ENCODE results near the gene CD58.

Gene CD58

DNA sequence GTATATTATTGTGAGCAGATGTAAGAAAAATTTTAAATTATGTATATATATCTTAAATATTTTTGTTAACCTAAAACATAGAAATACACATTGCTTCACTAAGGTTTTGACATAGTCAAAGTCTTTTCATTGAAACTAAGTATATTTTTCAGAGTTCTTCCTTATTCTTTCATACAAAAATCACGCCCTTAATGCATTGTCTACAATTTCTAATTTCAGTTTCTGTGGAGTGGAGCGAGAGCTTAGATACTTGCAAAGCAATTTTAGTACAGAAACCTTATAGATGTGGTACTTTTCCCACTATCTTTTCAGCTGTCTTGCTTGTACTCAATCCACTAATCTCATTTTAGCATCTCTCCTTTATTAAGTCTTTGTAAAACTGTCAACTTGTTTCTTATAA is 63.2 kb downstream of the CD58 start:
- no peak for DNase-seq

DNA sequence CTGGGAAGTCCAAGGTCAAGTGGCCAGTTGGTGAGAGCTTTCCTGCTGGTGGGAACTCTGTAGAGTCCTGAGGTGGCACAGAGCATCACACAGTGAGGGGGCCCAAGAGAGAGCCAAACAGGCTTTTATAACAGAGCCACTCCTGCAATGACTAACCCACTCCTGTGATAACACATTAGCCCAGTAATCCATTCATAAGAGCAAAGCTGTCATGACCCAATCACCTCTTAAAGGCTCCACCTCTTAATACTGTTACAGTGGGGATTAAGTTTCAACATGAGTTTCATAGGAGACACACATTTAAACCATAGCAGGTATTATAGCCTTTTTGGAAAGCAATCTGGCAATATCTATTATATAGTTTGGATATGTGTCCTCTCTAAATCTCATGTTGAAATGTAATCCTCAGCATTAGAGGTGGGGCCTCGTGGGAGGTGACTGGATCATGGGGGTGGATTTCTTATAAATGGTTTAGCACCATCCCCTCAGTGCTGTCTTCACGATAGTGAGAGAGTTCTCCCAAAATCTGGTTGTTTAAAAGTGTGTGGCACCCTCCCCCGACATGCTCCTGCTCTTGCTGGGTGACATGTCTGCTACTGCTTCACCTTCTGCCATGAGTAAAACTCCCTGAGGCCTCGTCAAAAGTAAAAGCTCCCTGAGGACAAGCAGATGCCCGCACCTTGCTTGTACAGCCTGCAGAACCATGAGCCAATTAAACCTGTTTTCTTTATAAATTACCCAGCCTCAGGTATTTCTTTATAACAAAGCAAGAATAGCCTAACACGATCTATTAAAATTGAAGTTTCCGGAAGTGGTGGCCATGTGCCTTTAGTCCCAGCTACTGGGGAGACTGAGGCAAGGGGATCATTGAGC is 64.5 kb downstream of the CD58 start:
- DNase-seq: no peak

DNA sequence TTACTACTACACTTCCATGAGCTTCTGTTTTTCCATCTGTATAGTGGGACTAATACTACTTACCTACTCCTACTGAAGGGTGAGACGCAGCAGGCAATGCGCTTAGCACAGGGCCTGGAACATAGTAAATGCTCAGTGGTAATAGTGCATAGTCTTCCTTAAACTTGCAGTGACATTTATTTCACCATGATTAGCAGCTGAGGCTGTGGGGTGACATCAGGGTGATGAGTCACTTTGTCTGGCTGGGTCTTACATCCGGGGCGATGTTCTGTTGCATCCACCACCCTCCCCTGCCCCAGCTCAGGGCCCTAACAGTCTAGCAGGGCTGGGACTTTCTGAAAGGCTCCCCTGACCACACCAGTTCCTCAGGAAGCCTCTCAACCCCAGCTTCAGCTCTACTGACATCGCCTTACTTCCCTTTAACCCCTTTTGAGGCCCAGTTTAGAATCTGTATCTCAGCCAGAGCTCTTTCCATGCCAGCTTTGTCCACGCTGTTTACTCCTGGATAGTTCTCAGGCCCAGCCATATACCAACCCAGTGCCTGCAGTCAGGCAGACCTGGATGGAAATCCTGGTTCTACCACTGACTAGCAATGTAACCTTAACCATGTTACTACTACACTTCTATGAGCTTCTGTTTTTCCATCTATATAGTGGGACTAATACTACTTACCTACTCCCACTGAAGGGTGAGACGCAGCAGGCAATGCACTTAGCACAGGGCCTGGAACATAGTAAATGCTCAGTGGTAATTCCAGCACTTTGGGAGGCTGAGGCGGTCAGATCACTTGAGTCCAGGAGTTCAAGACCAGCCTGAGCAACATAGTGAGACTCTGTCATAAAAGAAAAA is 66.3 kb downstream of the CD58 start:
- DNase-seq: no peak

DNA sequence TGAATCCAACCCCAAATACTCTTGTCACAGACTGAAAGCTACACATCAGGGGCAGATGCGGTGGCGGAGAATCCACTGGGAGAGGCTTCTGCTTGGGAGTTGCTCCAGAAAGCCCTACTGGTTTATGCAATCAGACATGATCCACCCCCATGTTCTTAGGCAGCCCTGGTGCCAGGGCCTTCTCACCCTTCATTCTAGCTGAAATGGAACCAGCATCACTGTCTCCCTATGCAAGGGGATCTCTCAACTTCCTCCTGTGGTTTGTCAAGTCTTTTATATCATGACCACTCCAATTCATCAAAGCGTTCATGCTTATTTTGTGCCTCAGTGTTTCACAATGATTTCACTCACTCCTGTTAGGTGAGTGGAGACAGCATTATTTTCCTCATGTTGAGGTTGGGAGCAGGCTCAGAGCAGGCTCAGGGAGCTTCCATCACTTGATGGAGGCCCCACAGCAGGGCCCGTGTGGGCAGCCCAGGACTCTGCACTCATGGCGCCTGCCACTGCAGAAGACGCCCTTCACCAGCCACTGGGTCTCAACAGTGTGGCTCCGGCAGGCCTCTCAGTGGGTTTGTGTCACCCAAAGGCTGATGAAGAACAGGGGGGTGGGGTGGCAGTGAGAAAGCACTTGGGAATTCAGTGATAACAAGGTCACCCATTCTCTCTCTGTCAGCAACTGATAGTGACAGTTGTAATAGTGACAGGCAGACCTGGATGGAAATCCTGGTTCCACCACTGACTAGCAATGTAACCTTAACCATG is 67.1 kb downstream of the CD58 start:
- no peak for DNase-seq

DNA sequence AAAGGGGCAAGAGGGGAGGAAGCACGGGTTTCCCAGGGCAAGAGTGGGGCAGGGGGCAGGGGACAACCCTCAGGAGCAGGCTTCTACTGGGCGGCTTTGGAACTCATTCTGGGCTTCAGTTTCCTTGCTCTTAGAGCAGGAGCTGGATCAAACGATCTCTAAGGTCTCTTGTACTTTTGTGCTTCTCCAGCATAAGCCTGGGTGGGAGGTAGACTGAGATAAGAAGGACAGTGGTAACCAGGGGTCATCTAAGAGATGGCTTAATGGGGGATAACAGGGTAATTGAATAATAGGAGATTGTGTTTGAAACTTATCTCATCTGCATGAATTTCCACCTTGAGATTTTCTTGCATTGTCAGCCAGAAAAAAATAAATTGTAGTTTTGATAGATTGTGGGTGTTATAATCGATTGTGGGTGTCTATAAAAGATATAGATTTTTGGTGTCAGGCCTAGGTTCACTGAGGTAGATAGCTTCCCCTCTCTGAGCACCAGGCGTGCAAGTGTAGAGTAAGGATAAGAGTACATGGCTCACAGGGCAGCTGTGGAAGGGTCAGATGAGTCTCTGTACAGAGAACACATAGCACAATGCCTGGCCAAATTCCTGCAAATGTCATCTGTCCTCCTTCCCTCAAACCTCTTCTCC is 68.0 kb downstream of the CD58 start:
- no peak for DNase-seq

DNA sequence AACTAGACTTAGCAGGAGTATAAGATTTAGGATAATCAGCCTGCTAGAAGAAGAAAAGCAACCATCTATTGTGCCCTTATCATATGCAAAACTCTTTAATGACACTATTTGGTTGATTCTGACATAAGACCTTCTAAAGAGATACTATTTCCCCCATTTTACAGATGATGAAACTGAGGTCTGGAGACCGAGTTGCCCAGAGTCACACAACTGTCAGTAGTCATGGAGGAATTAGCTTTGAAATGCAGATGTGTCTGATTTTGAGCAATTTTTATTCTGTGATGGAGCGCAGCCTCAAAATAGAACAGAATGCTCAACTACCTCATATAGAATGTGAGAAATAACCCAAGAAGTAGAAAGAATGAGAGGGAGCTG is 69.0 kb downstream of the CD58 start:
- no peak for DNase-seq

DNA sequence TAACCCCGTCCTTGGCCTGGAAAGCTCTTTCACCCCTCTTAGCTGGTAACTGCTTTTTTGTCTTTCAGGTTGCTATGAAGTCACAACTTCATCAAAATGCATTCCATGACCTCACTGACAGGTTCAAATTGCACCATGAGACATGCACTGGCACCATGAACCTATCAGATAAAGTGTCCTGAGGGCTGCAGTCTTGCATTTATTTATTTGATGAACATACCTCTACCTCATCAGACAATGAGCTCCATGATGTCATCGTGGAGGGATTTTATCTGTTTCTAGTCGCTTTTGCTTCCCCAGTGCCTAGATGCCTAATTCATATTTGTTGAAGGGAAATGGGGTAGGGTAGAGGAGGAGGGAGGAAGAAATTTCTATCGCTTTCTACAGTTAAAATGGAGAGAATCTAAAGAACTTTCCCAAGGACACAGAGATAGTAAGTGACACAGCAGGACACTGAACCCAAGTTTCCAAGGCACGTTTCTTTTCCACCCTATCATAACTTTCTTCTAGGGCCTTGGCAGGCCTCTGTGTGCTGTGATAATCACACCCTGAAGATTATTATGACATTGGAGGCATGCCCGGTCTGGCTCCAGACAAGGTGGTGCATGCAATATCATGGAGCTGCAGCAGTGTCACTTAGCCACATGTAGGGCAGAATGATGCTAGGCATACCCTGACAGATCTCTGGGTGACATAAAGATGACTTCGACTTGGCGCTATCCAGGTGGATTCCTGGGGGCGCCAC is 69.5 kb downstream of the CD58 start:
- DNase-seq: no peak

DNA sequence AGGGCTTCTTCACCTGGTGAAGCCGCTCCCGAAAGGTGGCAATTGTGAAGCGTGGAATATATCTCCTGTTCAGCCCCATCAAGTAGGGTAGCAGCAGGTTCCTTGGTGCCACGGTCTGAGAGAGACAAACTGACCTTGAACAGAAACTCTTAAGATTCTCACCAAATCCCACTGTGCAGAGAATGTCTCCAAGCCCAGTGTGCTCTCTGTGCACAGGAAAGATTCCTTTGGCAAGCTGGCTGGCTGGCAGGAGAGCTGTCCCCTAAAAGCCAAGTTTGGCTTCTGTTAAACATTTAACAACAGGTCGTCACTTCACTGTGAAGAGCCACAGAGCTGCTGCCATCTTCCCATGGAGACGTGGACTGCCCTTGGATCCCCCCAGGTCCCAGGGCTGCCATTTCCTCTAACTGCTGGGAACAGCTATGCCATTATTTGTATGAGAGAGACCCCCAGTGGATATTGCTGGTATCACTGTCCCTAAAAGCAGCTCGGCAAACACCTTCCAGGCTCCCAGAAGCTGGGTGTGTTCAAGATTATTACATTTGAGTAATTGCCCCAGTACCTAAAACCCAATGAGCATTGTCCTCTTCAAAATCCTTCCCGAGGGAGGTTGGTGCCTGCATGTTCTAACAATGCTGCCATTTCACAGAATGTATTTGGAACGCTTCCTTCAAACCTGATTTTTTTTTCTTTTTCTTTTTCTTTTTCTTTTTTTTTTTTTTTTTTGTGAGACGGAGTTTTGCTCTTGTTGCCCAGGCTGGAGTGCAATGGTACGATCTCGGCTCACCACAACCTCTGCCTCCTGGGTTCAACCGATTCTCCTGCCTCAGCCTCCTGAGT is 71.8 kb downstream of the CD58 start:
- DNase-seq: peak; percentile 45

DNA sequence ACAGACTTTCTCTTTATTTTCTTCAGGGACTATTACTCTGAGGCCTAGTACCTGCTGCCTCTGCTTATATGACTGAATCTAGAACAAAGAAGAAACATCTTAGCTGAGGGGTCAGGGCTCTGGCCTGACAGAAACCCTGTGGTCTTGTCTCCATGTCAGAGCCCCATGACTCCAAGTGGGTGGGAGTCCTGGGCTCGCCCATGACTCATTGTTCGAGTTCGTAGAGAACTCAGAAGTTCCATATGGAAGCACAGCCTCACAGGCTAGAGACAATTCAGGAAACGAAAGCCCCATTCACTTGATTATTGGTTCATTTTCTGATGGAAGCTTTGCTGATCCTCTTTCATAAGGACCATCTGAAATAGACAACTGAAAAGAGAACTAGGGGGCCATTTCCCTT is 73.2 kb downstream of the CD58 start:
- DNase-seq: no peak

DNA sequence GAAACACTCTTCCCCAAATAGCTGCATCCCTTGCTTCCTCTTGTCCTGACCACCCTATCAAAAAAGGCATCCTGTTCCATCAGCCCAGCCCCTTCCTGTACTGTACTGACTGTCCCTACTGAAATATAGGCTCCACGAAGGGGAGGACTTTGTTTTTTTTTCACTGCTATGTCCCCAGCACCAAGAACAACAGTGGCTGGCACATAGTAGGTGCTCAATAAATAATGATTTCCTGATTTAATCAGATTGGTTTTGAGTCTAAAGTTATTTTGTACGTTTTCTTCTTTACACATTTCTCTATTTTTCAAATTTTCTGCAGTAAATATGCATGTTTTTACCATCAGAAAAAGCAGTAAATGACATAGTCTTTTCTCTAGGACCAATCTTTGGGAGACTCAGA is 73.9 kb downstream of the CD58 start:
- DNase-seq: no peak

DNA sequence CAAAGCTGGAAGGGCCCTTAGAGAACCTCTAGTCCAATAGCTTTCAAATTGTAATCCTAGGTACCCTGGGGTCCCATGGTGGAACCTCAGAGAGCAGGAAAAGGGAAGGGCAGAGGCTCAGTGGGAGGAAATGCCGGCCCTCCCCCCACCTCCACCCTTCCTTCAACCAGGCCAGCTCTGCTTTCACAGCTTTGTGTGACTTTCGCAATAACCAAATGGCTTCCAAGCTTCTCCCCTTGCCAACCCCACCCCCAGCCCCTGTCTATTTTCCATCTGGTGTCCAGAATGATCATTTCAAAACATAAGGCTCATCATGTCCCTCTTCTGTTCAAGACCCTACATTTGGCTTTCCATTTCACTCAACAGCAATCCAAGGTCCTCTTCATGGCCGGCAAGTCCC is 74.4 kb downstream of the CD58 start:
- no peak for DNase-seq

DNA sequence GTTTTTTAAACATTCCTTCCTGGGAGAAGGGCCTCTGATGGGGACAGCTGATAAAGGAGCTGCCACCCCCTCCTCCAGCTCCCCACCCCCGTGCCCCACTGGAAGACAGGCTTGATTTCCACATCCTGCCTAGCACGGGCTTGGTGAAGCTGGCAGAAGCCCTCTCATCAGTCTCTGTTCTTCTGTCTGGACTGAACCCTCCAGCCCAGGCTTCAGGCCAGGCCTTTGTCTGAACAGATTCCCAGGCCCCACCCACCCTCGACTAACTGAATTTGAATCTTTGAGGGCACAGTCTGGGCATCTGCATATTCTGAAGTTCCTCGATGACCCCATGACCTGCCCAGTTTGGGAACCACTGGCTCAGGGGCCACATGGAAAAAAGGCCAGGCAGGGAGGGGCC is 75.3 kb downstream of the CD58 start:
- DNase-seq: no peak

DNA sequence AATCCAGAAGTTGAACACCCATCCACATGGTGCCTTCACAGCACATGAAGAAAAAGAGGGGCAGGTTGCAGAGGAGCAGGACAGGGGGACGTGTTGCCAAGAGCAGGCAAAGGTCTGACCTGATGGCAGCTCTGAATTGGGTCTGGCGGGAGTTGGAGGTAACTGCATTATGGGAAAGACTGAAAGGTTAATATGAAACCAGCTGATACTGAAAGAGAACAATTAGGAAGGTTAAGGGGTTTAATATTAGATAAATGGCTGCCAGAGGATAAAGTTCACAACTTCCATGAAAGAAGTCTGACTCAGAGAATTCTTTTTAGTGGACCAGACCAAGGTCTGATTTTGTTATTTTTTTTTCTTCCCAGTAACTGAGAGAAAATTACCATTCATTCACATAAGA is 76.1 kb downstream of the CD58 start:
- no peak for DNase-seq

DNA sequence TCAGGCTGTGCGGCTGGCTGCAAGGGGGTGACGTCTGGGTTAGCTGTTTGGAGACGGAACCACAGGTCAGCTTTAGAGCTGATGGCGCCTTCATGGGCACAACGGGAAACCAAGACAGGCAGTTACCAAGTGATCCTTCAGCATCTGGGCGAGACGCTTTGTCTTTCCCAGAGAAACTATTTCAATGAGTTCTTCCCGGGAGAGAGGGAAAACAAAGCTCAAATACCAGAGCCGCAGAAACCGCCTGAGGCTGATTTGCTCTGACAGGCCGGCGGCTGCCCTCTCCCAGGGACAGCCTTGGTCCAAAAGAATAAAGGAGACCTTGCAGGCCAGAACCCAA is 76.5 kb downstream of the CD58 start:
- DNase-seq: no peak

DNA sequence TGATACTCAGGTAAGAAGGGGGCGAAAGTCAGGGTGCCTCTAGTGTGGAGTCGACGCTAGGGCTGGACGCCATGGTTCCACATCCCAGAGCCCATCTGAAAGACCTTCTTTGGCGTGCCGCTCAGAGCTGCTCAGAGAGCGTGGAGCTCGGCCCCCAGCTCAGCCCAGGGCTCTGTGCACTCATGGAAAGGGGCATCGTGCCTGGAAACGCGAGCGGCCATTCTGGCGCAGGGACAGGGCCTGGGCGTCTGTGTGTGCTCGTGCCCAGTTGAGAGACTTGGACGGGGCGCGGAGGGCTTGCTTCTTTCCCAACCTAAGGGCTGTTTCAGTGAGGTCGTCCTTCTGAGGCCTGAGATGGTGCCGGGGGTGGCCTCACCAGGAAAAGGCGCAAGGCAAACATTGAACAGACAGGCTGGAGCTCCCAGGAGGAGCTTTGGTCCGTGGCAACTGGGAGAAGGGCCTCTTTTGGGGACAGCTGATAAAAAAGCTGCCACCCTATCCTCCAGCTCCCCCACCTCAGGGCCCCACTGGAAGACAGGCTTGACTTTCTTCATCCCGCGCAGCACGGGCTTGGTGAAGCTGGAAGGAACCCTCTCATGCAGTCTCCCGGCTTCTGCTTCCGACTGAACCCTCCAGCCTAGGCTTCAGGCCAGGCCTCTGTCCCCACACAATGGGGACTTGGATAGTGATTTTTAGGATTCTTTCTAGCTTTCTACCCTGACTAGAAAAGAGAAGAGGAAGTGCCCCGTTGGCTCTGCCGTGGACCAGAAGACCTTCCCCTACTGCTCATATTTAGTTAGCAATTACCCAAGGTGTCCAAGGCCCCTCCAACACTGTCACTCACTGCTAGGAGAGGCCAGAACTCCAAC is 77.1 kb downstream of the CD58 start:
- no peak for DNase-seq

DNA sequence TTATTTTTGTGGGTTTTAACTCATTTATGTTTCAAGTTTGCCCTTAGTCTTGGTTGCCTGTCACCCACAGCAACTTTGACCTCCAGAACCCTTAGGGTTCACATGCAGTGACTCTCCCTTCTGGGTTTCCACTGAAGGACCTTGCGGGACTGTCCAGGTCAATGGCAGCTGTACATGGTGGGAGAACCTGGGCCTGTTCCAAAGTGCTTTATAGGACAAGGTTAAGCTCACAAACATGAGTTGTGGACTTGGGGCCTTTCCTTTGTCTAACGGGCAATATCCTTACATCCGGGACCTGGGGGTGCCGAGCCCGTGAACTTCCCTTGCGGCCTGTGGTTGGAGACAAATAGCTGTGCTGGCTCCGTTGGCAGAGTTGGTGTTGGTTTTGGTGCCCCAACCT is 77.8 kb downstream of the CD58 start:
- DNase-seq: no peak

DNA sequence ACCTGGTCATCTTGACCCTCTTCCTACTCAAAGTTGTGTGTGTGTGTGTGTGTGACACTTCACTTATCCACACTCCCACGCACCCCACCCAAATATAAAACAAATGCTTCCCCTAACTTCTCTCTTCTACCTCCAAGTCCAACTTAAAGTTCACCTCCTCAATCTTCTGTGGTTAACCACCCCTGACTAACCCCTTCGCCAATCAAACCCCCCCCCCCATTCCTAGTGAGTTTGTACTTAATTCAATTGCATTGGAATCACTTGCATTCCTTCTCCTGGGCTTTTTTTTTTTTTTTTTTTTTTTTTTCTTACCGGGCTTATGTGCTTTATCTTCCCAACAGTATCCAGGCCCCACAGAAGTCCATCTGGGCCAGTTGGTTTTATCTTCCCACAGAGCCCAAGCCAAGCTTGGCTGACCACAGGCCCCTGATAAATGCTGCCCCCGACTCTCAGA is 78.4 kb downstream of the CD58 start:
- no peak for DNase-seq

DNA sequence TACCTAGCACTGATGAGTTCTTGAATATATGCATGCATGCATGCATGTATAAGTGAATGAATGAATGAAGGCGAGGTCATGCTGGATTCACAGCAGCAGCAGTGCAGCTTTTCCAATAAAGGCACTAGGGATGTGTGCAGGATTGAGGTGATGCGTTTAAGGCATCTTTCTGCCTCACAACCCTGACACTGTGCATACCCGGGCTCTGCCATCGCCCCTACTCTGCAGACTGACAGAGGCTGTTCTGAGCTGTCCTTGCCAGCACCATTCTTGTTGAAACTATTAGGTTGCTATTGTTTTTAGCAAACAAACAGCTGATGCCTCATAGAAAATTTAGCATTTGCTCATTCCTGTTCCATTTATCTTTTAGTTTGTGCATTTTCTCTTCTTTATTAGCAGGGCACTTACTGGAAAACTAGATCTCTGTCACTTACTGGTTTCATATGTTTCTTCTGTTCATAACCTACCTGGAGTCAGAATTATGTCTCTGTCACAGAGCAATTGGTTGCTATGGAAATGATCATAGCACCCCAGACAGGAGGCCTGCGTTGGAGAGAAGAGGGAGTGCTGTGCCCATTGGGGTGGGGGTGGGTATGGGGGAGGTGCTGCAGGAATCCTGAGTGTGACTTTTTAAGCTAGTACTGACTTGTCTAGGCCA is 79.0 kb downstream of the CD58 start:
- DNase-seq: no peak

DNA sequence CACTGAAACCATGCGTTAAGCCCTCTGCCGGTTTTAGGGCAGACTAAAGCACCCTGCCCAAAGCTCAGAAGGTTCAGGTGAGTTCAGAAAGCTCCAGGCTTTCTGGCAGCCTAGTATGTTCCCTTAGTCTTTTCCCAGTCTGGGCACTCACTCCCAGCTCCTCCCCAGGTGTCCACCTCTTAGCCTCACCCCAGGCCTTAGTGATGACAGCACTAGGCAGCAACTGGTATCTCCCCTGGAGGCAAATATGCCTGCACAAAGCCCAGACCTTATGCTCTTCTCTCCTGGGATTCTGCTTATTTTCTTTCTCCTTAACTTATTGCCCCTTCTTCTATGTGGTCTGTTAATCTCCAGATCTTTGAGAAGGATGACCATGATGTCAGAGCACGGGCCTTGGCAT is 80.2 kb downstream of the CD58 start:
- DNase-seq: no peak

DNA sequence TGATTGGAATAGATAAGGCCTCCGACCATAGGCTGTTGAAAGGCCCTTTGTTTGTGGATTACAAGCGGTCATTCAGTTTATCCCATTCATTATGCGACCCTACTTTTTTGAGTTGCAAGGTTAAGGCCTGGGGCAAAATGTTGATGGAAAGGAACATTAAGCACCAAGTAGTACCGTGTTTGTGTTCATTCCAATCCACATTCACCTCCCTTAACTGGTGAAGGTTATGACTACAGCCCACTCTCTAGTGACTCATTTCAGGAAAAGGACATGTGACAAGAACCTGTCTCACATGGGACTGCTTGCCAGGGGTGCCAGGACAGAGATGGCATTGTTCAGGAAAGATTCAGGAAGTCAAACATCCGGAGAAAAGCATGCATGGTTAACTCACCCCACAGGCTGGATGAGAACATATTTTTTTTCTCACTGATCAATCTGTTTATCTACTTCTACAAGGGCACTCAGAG is 81.6 kb downstream of the CD58 start:
- DNase-seq: no peak

Data from NCI-H1417 treated with DMSO at 0.1 percent for 48 hours (cell line).